Thyroid gland (tissue), 4 donors: ENCODE results near the gene RELL2.

Source experiments
- CTCF ChIP-seq, 6 experiments: fragments of 200-600 bp in 3 of 6; fragments of 450-650 bp in 3 of 6; sonication (generic) in 3 of 6; IDR thresholded peaks; one replicate each; pipeline ENCODE4 v1.5.1; 2016 to 2019; ENCODE audit warnings: antibody characterized with exemption in 6 of 6, mild to moderate bottlenecking in 2 of 6, inconsistent platforms in 1 of 6, moderate library complexity in 1 of 6
- POLR2A ChIP-seq, 2 donors: fragments of 450-650 bp; IDR thresholded peaks; one replicate each; pipeline ENCODE4 v1.6.1; 2017; ENCODE audit warnings: antibody characterized with exemption in 2 of 2, mild to moderate bottlenecking in 2 of 2, moderate library complexity in 1 of 2

GRCh38 chr5:141613344-141613743 lies 23.5 kb upstream of the RELL2 start:
- TF ChIP-seq CTCF (IDR thresholded peaks at IDR 0.05), result no peak
- TF ChIP-seq POLR2A (IDR thresholded peaks at IDR 0.05), result no peak
